ENCODE measurements around the gene CARM1. TPM values are rescaled to one million over a fixed set of nuclear protein-coding genes. Genes with fewer than 3 reads are reported as not detected.

Gene CARM1
- total RNA-seq, 1 experiment from 2014 or later = 103 TPM

DNA sequence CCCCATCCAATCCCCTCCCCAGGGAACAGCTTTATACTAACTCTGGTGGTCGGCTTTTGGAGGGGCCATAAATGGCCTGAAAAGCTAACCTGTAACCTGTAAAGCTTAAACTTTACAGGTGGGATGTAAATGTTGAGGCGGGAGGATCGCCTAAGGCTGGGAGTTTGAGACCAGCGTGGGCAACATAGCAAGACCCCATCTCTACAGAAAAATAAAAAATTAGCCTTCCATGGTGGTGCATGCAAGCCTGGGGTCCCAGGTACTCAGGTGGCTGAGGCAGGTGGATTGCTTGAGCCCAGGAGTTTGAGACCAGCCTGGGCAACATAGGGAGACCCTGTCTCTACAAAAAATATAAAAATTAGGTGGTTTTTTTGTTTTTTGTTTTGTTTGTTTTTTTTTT lies 18.5 kb downstream of the CARM1 start:
- Histone ChIP-seq H3K36me3 (ENCODE audit: control insufficient read depth in 1 of 2, insufficient read depth in 2 of 2, low read length in 2 of 2) (no peaks in the 10 kb centered on the region), H3K79me2 (ENCODE audit: insufficient read depth, low read length) (peaks cover 92% of the 10 kb centered on the region), H3K4me2 (ENCODE audit: low read length) (no peak overlapping the region), H3K27me3 (ENCODE audit: insufficient read depth, low read length) (no peaks in the 10 kb centered on the region), H3K9me3 (ENCODE audit: control insufficient read depth in 1 of 2, insufficient read depth in 1 of 2, low read depth in 1 of 2, low read length in 2 of 2) (no peaks in the 10 kb centered on the region), H3K9ac (ENCODE audit: low read length) (no peak overlapping the region), H3K4me1 (ENCODE audit: control insufficient read depth in 1 of 2, insufficient read depth in 2 of 2, low read length in 2 of 2) (peaks cover 17 to 37% of the 10 kb centered on the region in 2 experiments), H4K20me1 (ENCODE audit: insufficient read depth) (peaks cover 5% of the 10 kb centered on the region; the same call in 1 of the 2 replicates), H3K9me2 (ENCODE audit: insufficient read depth) (no peaks in the 10 kb centered on the region), H3K27ac (ENCODE audit: low read depth, low read length) (no peak overlapping the region), H3K4me3 (replicated peaks in 1 of 2; ENCODE audit: low read depth in 1 of 2, low read length in 2 of 2) (no peak overlapping the region), H2AFZ (ENCODE audit: low read depth, low read length, poor library complexity, severe bottlenecking) (no peak overlapping the region)
- intact Hi-C loops (cut with micrococcal nuclease) = no loop called here
- DNase-seq (ENCODE audit: low read depth, low spot score) (no peak), ATAC-seq (no peak)
- no TSS peak for BruUV-seq (replicated peaks)
- CTCF ChIA-PET = no interaction called here
- POLR2A ChIA-PET = no interaction called here
- RAD21 ChIA-PET (ENCODE audit: low non-redundant PET in 1 of 2, low total read pairs in 2 of 2, uncharacterized antibody in 2 of 2, unreplicated experiment in 2 of 2) = no interaction called here
- no peak for TF ChIP-seq EGR1 (IDR thresholded peaks at IDR 0.05; ENCODE audit: low read depth)
- TF ChIP-seq, protein P1, sequence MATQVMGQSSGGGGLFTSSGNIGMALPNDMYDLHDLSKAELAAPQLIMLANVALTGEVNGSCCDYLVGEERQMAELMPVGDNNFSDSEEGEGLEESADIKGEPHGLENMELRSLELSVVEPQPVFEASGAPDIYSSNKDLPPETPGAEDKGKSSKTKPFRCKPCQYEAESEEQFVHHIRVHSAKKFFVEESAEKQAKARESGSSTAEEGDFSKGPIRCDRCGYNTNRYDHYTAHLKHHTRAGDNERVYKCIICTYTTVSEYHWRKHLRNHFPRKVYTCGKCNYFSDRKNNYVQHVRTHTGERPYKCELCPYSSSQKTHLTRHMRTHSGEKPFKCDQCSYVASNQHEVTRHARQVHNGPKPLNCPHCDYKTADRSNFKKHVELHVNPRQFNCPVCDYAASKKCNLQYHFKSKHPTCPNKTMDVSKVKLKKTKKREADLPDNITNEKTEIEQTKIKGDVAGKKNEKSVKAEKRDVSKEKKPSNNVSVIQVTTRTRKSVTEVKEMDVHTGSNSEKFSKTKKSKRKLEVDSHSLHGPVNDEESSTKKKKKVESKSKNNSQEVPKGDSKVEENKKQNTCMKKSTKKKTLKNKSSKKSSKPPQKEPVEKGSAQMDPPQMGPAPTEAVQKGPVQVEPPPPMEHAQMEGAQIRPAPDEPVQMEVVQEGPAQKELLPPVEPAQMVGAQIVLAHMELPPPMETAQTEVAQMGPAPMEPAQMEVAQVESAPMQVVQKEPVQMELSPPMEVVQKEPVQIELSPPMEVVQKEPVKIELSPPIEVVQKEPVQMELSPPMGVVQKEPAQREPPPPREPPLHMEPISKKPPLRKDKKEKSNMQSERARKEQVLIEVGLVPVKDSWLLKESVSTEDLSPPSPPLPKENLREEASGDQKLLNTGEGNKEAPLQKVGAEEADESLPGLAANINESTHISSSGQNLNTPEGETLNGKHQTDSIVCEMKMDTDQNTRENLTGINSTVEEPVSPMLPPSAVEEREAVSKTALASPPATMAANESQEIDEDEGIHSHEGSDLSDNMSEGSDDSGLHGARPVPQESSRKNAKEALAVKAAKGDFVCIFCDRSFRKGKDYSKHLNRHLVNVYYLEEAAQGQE (IDR thresholded peaks at IDR 0.05; ENCODE audit: low read depth) = no peak
- no peak for TF ChIP-seq ELF1 (IDR thresholded peaks at IDR 0.05; ENCODE audit: borderline replicate concordance, low read depth)
- no peak for TF ChIP-seq POLR2AphosphoS5 (IDR thresholded peaks at IDR 0.05; ENCODE audit: low read depth, low read length)
- TF ChIP-seq, protein P2, sequence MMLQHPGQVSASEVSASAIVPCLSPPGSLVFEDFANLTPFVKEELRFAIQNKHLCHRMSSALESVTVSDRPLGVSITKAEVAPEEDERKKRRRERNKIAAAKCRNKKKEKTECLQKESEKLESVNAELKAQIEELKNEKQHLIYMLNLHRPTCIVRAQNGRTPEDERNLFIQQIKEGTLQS (IDR thresholded peaks at IDR 0.05) = no peak
- TF ChIP-seq, protein P3, sequence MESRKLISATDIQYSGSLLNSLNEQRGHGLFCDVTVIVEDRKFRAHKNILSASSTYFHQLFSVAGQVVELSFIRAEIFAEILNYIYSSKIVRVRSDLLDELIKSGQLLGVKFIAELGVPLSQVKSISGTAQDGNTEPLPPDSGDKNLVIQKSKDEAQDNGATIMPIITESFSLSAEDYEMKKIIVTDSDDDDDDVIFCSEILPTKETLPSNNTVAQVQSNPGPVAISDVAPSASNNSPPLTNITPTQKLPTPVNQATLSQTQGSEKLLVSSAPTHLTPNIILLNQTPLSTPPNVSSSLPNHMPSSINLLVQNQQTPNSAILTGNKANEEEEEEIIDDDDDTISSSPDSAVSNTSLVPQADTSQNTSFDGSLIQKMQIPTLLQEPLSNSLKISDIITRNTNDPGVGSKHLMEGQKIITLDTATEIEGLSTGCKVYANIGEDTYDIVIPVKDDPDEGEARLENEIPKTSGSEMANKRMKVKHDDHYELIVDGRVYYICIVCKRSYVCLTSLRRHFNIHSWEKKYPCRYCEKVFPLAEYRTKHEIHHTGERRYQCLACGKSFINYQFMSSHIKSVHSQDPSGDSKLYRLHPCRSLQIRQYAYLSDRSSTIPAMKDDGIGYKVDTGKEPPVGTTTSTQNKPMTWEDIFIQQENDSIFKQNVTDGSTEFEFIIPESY (IDR thresholded peaks at IDR 0.05; ENCODE audit: extremely low read depth, insufficient replicate concordance, low read length) = no peak
- no peak for TF ChIP-seq POLR2A (IDR thresholded peaks at IDR 0.05; ENCODE audit: borderline replicate concordance, extremely low read depth, insufficient read depth, insufficient read length)
- TF ChIP-seq EZH2 (IDR thresholded peaks at IDR 0.05) = no peak
- no peak for TF ChIP-seq ZNF274 (IDR thresholded peaks at IDR 0.05; ENCODE audit: low read depth, low read length)
- TF ChIP-seq CEBPB (IDR thresholded peaks at IDR 0.05; ENCODE audit: low read depth) = no peak
- no peak for TF ChIP-seq RAD21 (IDR thresholded peaks at IDR 0.05; ENCODE audit: low read depth)
- no peak for TF ChIP-seq FOSL1 (IDR thresholded peaks at IDR 0.05; ENCODE audit: low read depth)
- TF ChIP-seq, protein P4, sequence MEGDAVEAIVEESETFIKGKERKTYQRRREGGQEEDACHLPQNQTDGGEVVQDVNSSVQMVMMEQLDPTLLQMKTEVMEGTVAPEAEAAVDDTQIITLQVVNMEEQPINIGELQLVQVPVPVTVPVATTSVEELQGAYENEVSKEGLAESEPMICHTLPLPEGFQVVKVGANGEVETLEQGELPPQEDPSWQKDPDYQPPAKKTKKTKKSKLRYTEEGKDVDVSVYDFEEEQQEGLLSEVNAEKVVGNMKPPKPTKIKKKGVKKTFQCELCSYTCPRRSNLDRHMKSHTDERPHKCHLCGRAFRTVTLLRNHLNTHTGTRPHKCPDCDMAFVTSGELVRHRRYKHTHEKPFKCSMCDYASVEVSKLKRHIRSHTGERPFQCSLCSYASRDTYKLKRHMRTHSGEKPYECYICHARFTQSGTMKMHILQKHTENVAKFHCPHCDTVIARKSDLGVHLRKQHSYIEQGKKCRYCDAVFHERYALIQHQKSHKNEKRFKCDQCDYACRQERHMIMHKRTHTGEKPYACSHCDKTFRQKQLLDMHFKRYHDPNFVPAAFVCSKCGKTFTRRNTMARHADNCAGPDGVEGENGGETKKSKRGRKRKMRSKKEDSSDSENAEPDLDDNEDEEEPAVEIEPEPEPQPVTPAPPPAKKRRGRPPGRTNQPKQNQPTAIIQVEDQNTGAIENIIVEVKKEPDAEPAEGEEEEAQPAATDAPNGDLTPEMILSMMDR (IDR thresholded peaks at IDR 0.05 in 2 of 3, conservative IDR thresholded peaks at IDR 0.05 in 1 of 3; ENCODE audit: borderline replicate concordance in 1 of 3, insufficient read depth in 1 of 3, low read depth in 2 of 3, low read length in 2 of 3) = no peak
